OCI-LY1 (cell line): ENCODE results near the gene NHSL2.

Source experiments
- H2AFZ ChIP-seq: fragments of 200-600 bp; sonication (generic), shearing (Covaris generic); 2 replicates; pipeline ENCODE4 v1.6.0; 2014; ENCODE audit warnings: antibody characterized with exemption, mild to moderate bottlenecking, low read length
- H3F3A ChIP-seq: fragments of 200-600 bp; sonication (generic), shearing (Covaris generic); 2 replicates; pipeline ENCODE4 v1.6.0; 2014; ENCODE audit warnings: mild to moderate bottlenecking, antibody characterized with exemption, low read length, moderate library complexity; ENCODE audit not compliant: insufficient read depth
- H3K27ac ChIP-seq: fragments of 200-600 bp; sonication (generic); 2 replicates; pipeline ENCODE4 v1.5.1; 2014; ENCODE audit warnings: low read length, mixed run types, mild to moderate bottlenecking, low read depth; ENCODE audit not compliant: poor library complexity, severe bottlenecking
- H3K27me3 ChIP-seq: fragments of 200-600 bp; sonication (generic); 2 replicates; pipeline ENCODE4 v1.6.0; 2014; ENCODE audit warnings: antibody characterized with exemption, mild to moderate bottlenecking, low read length, moderate library complexity; ENCODE audit not compliant: insufficient read depth
- H3K36me3 ChIP-seq: fragments of 200-600 bp; sonication (generic); 2 replicates; pipeline ENCODE4 v1.6.1; 2014; ENCODE audit warnings: mild to moderate bottlenecking, antibody characterized with exemption, low read length, moderate library complexity, mixed read lengths; ENCODE audit not compliant: insufficient read depth
- H3K4me1 ChIP-seq: fragments of 200-600 bp; sonication (generic); 2 replicates; pipeline ENCODE4 v1.5.1; 2014; ENCODE audit warnings: mild to moderate bottlenecking, low read length, moderate library complexity; ENCODE audit not compliant: insufficient read depth, severe bottlenecking
- H3K4me2 ChIP-seq: fragments of 200-600 bp; sonication (generic), shearing (Covaris generic); 2 replicates; pipeline ENCODE4 v1.6.1; 2014; ENCODE audit warnings: low read length
- H3K4me3 ChIP-seq: fragments of 200-600 bp; sonication (generic); 2 replicates; pipeline ENCODE4 v1.5.1; 2014; ENCODE audit warnings: low read length, low read depth, mild to moderate bottlenecking, mixed read lengths; ENCODE audit not compliant: poor library complexity, severe bottlenecking
- H3K79me2 ChIP-seq: fragments of 200-600 bp; shearing (Covaris generic); 2 replicates; pipeline ENCODE4 v1.6.1; 2016; ENCODE audit warnings: mixed run types, low read length, mixed read lengths; ENCODE audit not compliant: insufficient read depth
- H3K9ac ChIP-seq: fragments of 200-600 bp; sonication (generic), shearing (Covaris generic); 2 replicates; pipeline ENCODE4 v1.6.1; 2014; ENCODE audit warnings: mild to moderate bottlenecking, low read length, mixed read lengths
- H3K9me2 ChIP-seq: fragments of 200-600 bp; sonication (generic), shearing (Covaris generic); 2 replicates; pipeline ENCODE4 v1.6.1; 2014; ENCODE audit warnings: low read depth, mild to moderate bottlenecking, low read length, mixed read lengths
- H3K9me3 ChIP-seq: fragments of 200-600 bp; shearing (Covaris generic); 2 replicates; pipeline ENCODE4 v1.6.1; 2014; ENCODE audit warnings: low read length, mixed read lengths
- H4K20me1 ChIP-seq: fragments of 200-600 bp; sonication (generic), shearing (Covaris generic); 2 replicates; pipeline ENCODE4 v1.6.0; 2016; ENCODE audit warnings: mild to moderate bottlenecking, low read length; ENCODE audit not compliant: insufficient read depth
- CTCF ChIP-seq: fragments of 200-600 bp; sonication (generic), shearing (Covaris generic); IDR thresholded peaks from 2 replicates; pipeline ENCODE4 v1.5.1; 2017; ENCODE audit warnings: mild to moderate bottlenecking, antibody characterized with exemption, low read length, moderate library complexity, mixed read lengths
- EZH2 ChIP-seq: fragments of 200-600 bp; sonication (generic), shearing (Covaris generic); IDR thresholded peaks from 2 replicates; pipeline ENCODE4 v1.8.0; 2017; ENCODE audit warnings: borderline replicate concordance, mixed run types, mild to moderate bottlenecking, antibody characterized with exemption, low read length, moderate library complexity, mixed read lengths

NHSL2 gene

GRCh38 chrX:71974916-71975315, 64.3 kb downstream of the NHSL2 start:
- Histone ChIP-seq H3K79me2 (no peaks in the 10 kb centered on the region), H4K20me1 (no peaks in the 10 kb centered on the region), H3K36me3 (no peaks in the 10 kb centered on the region), H2AFZ (no peak overlapping the region), H3K27ac (no peak overlapping the region), H3K4me2 (no peak overlapping the region), H3K4me3 (no peak overlapping the region), H3K9ac (no peak overlapping the region), H3K4me1 (no peaks in the 10 kb centered on the region), H3K9me2 (no peaks in the 10 kb centered on the region), H3K27me3 (no peaks in the 10 kb centered on the region), H3F3A (no peaks in the 10 kb centered on the region), H3K9me3 (no peaks in the 10 kb centered on the region)
- TF ChIP-seq CTCF: no peak
- TF ChIP-seq EZH2: no peak

DNA sequence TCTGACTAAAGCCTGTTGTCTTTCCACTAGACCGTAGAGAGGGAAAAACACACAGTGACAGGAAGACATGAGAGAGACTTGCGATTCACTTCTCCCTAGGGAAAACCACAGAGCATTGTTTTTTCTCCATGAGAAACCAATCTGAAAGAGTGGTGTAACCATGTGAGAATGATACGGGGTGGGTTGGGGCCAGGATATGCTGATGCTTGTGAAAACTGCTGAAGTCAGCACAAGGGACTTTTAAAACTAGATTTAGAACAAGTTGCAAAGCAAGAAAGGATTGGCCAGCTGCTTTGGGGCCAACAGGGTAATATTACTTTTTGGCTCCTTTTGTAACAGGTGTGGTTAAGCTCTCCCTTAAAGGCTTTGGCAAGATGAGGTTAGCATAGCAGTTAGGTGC, 66.1 kb downstream of the NHSL2 start:
- no peaks in the 10 kb centered on the region for H3K4me1 ChIP-seq
- H3K4me3 ChIP-seq: no peak overlapping the region
- H3K9ac ChIP-seq: no peak overlapping the region
- no peaks in the 10 kb centered on the region for H3K9me3 ChIP-seq
- no peak for TF ChIP-seq EZH2
- no peak for TF ChIP-seq CTCF
- no peak overlapping the region for H3K4me2 ChIP-seq
- H3K79me2 ChIP-seq: no peaks in the 10 kb centered on the region
- H3K9me2 ChIP-seq: no peaks in the 10 kb centered on the region
- H2AFZ ChIP-seq: no peak overlapping the region
- no peaks in the 10 kb centered on the region for H3K36me3 ChIP-seq
- H4K20me1 ChIP-seq: no peaks in the 10 kb centered on the region
- no peaks in the 10 kb centered on the region for H3K27me3 ChIP-seq
- no peaks in the 10 kb centered on the region for H3F3A ChIP-seq
- no peak overlapping the region for H3K27ac ChIP-seq

- Histone ChIP-seq H3K4me3 (no peak overlapping the region), H3K4me2 (no peak overlapping the region), H3K27ac (no peak overlapping the region), H3K36me3 (no peaks in the 10 kb centered on the region), H3K27me3 (no peaks in the 10 kb centered on the region), H3F3A (no peaks in the 10 kb centered on the region), H3K4me1 (no peaks in the 10 kb centered on the region), H3K9ac (no peak overlapping the region), H3K9me2 (no peaks in the 10 kb centered on the region), H3K79me2 (no peaks in the 10 kb centered on the region), H2AFZ (no peak overlapping the region), H4K20me1 (no peaks in the 10 kb centered on the region), H3K9me3 (no peaks in the 10 kb centered on the region)
- TF ChIP-seq EZH2: no peak
- no peak for TF ChIP-seq CTCF
Observed at GRCh38 chrX:71978164-71978563, 67.5 kb downstream of the NHSL2 start.
